ENCODE results near the gene EHMT1.

EHMT1 gene

GRCh38 chr9:137650259-137650658, 31.5 kb downstream of the EHMT1 start:
- no peak for TF ChIP-seq TAF1 (IDR thresholded peaks at IDR 0.05; ENCODE audit: low read depth)
- no peak for TF ChIP-seq ZBTB7A (IDR thresholded peaks at IDR 0.05; ENCODE audit: low read depth)
- no peak for TF ChIP-seq EP300 (IDR thresholded peaks at IDR 0.05; ENCODE audit: borderline replicate concordance)
- no peak for TF ChIP-seq CEBPB (IDR thresholded peaks at IDR 0.05)

- TF ChIP-seq CEBPB (IDR thresholded peaks at IDR 0.05): no peak
- TF ChIP-seq TEAD4 (IDR thresholded peaks at IDR 0.05): no peak
- TF ChIP-seq ZBTB7A (IDR thresholded peaks at IDR 0.05; ENCODE audit: low read depth): no peak
- TF ChIP-seq FOXM1 (IDR thresholded peaks at IDR 0.05; ENCODE audit: borderline replicate concordance, low read depth): no peak
- no peak for TF ChIP-seq EGR1 (IDR thresholded peaks at IDR 0.05)
- TF ChIP-seq TAF1 (IDR thresholded peaks at IDR 0.05; ENCODE audit: low read depth): no peak
- no peak for TF ChIP-seq EP300 (IDR thresholded peaks at IDR 0.05; ENCODE audit: borderline replicate concordance)
- no peak for TF ChIP-seq RAD21 (IDR thresholded peaks at IDR 0.05; ENCODE audit: low read depth)
- no peak for TF ChIP-seq TCF12 (IDR thresholded peaks at IDR 0.05; ENCODE audit: low read depth)
- no peak for TF ChIP-seq MAX (IDR thresholded peaks at IDR 0.05)
- TF ChIP-seq REST (IDR thresholded peaks at IDR 0.05; ENCODE audit: low read depth): no peak
- TF ChIP-seq CREB1 (IDR thresholded peaks at IDR 0.05; ENCODE audit: low read depth): no peak
- no peak for TF ChIP-seq NFIC (IDR thresholded peaks at IDR 0.05)
- TF ChIP-seq USF1 (IDR thresholded peaks at IDR 0.05): no peak
- no peak for TF ChIP-seq YY1 (IDR thresholded peaks at IDR 0.05; ENCODE audit: low read depth)
Observed at GRCh38 chr9:137650779-137651178, 32.0 kb downstream of the EHMT1 start.

GRCh38 chr9:137656416-137656815, 37.6 kb downstream of the EHMT1 start:
- TF ChIP-seq RAD21 (IDR thresholded peaks at IDR 0.05; ENCODE audit: low read depth): no peak
- TF ChIP-seq REST (IDR thresholded peaks at IDR 0.05; ENCODE audit: low read depth): no peak
- no peak for TF ChIP-seq FOXM1 (IDR thresholded peaks at IDR 0.05; ENCODE audit: borderline replicate concordance, low read depth)
- no peak for TF ChIP-seq TCF12 (IDR thresholded peaks at IDR 0.05; ENCODE audit: low read depth)
- TF ChIP-seq CEBPB (IDR thresholded peaks at IDR 0.05): no peak

- TF ChIP-seq TAF1 (IDR thresholded peaks at IDR 0.05; ENCODE audit: low read depth) (no peak), RAD21 (IDR thresholded peaks at IDR 0.05; ENCODE audit: low read depth) (no peak), CREB1 (IDR thresholded peaks at IDR 0.05; ENCODE audit: low read depth) (no peak), REST (IDR thresholded peaks at IDR 0.05; ENCODE audit: low read depth) (no peak), FOXM1 (IDR thresholded peaks at IDR 0.05; ENCODE audit: borderline replicate concordance, low read depth) (no peak), USF1 (IDR thresholded peaks at IDR 0.05) (no peak), TEAD4 (IDR thresholded peaks at IDR 0.05) (no peak), CEBPB (IDR thresholded peaks at IDR 0.05) (no peak), NFIC (IDR thresholded peaks at IDR 0.05) (no peak), YY1 (IDR thresholded peaks at IDR 0.05; ENCODE audit: low read depth) (no peak), TCF12 (IDR thresholded peaks at IDR 0.05; ENCODE audit: low read depth) (no peak), EP300 (IDR thresholded peaks at IDR 0.05; ENCODE audit: borderline replicate concordance) (no peak), ZBTB7A (IDR thresholded peaks at IDR 0.05; ENCODE audit: low read depth) (no peak), EGR1 (IDR thresholded peaks at IDR 0.05) (no peak), MAX (IDR thresholded peaks at IDR 0.05) (no peak)
Observed at GRCh38 chr9:137657606-137658005, 38.8 kb downstream of the EHMT1 start.

- TF ChIP-seq USF1 (IDR thresholded peaks at IDR 0.05): no peak
Observed at GRCh38 chr9:137658781-137659180, 40.0 kb downstream of the EHMT1 start.
